Caco-2 (cell line): ENCODE measurements around the gene TCERG1L. TPM values are rescaled to one million over a fixed set of nuclear protein-coding genes. Genes with fewer than 3 reads are reported as not detected.
"Not testable (repeated sequence)": the region's sequence is repeated elsewhere in the genome, so short reads cannot be mapped to it uniquely, and the experiment has no call there.

Experiments
- BruUV-seq: library from RNA; stranded (reverse); fragments of 400-500 nt; replicated peaks from 2 replicates; lab custom pipeline; 2021; lab: Mats Ljungman, UMichigan
- CTCF ChIA-PET: fragments of 300-600 bp; sonication (Branson Sonifier 250); formaldehyde crosslinking; loops from one replicate; lab custom pipeline; 2022; ENCODE audit warnings: antibody characterized with exemption; lab: Charles Lee
- POLR2A ChIA-PET: fragments of 300-600 bp; sonication (Branson Sonifier 250); formaldehyde crosslinking; loops from one replicate; lab custom pipeline; 2022; ENCODE audit warnings: antibody characterized with exemption; lab: Charles Lee
- DNase-seq, 2 experiments: peaks; one replicate each; pipeline versions ENCODE4 v3.0.0 to v3.0.0-alpha.2; 2020 to 2022
- H3K27me3 ChIP-seq: replicated peaks from 2 replicates; pipeline ENCODE4 v1.6.0; 2011; ENCODE audit warnings: low read length; ENCODE audit not compliant: control insufficient read depth, insufficient read depth
- H3K36me3 ChIP-seq: 2 replicates; pipeline ENCODE4 v1.5.1; 2011; ENCODE audit warnings: low read length; ENCODE audit not compliant: control insufficient read depth, insufficient read depth
- H3K4me1 ChIP-seq: fragments of 250-450 bp; sonication (Bioruptor Pico); 2 replicates; pipeline ENCODE4 v1.5.1; 2020; ENCODE audit warnings: mild to moderate bottlenecking
- H3K4me3 ChIP-seq: 2 replicates; pipeline ENCODE4 v1.5.1; 2011; ENCODE audit warnings: low read depth, mild to moderate bottlenecking, control low read depth, low read length
- H3K9me3 ChIP-seq: fragments of 250-450 bp; sonication (Bioruptor Pico); 2 replicates; pipeline ENCODE4 v1.5.1; 2020; ENCODE audit warnings: mild to moderate bottlenecking, moderate library complexity
- H3K27ac Mint-ChIP-seq: one replicate; pipeline ENCODE4 v1.8.0; 2022; ENCODE audit warnings: mixed read lengths; ENCODE audit not compliant: unreplicated experiment
- H3K27me3 Mint-ChIP-seq: one replicate; pipeline ENCODE4 v1.8.0; 2022; ENCODE audit warnings: mixed read lengths; ENCODE audit not compliant: insufficient read depth, unreplicated experiment
- H3K36me3 Mint-ChIP-seq: one replicate; pipeline ENCODE4 v1.8.0; 2022; ENCODE audit warnings: mild to moderate bottlenecking, mixed read lengths; ENCODE audit not compliant: insufficient read depth, unreplicated experiment
- H3K4me1 Mint-ChIP-seq: one replicate; pipeline ENCODE4 v1.8.0; 2022; ENCODE audit warnings: low read depth, mixed read lengths; ENCODE audit not compliant: unreplicated experiment
- H3K4me3 Mint-ChIP-seq: one replicate; pipeline ENCODE4 v1.8.0; 2022; ENCODE audit warnings: mild to moderate bottlenecking, moderate library complexity, mixed read lengths; ENCODE audit not compliant: unreplicated experiment
- H3K9me3 Mint-ChIP-seq: one replicate; pipeline ENCODE4 v1.8.0; 2022; ENCODE audit warnings: mixed read lengths; ENCODE audit not compliant: unreplicated experiment
- CTCF ChIP-seq, 2 experiments: fragments of 200-600 bp in 1 of 2; IDR thresholded peaks; 1 replicate in 1 of 2; 2 replicates in 1 of 2; pipeline versions ENCODE4 v1.5.1 to v1.8.0; 2011 to 2022; ENCODE audit warnings: antibody characterized with exemption in 1 of 2, control low read depth in 1 of 2, inconsistent platforms in 1 of 2, low read depth in 1 of 2, low read length in 1 of 2, mild to moderate bottlenecking in 1 of 2, moderate library complexity in 1 of 2; ENCODE audit not compliant: insufficient read depth in 1 of 2, severe bottlenecking in 1 of 2, unreplicated experiment in 1 of 2
- intact Hi-C: fragments of 100-400 bp; cut with micrococcal nuclease; formaldehyde crosslinking; loops from one replicate; pipeline ENCODE4 v1.10.0; 2022; ENCODE audit not compliant: unreplicated experiment
- total RNA-seq: library from RNA; stranded (reverse); gene quantifications from 2 replicates; pipeline ENCODE4 v1.2.3, GENCODE V29; 2022

The TCERG1L gene
- total RNA-seq, 1 experiment from 2014 or later, result not detected

DNA sequence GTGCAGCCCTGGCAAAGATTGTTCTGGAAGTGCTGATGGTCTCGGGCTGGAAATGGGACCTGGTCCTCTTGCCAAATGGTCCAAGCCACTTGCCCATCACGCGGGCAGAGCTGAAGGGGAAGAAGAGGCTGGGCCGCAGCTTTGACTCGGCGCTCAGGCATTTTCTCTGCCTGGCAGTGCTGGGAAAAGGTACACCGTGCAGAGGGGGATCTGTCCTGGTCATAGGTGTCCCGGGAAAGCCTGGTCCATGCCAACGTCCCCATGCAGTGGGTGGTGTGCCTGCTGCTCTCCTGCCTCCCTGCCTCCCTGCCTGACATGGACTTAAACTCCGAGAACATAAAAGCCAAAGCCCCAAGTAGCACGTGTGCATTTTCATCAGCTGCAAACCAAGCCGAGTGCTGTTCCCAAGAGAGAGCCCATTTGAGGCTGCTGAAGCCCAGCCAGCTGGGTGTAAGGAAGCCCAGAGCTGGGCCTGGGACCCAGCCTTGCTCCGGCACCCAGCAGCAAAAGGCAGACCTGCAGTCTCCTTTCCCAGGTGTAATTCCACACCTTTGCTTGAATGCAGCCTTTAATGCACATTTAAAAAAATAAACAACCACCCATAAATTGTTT is 72.7 kb downstream of the TCERG1L start:
- no peak overlapping the region for H3K4me3 ChIP-seq
- Mint-ChIP-seq H3K27me3 (peaks cover 20% of the 10 kb centered on the region), H3K4me1 (no peaks in the 10 kb centered on the region), H3K4me3 (no peak overlapping the region), H3K27ac (no peak overlapping the region), H3K36me3 (no peaks in the 10 kb centered on the region), H3K9me3 (no peaks in the 10 kb centered on the region)
- no peak for TF ChIP-seq CTCF (IDR thresholded peaks at IDR 0.05; ENCODE audit: insufficient read depth in 1 of 2, low read depth in 1 of 2, low read length in 1 of 2, severe bottlenecking in 1 of 2, unreplicated experiment in 1 of 2)
- H3K27me3 ChIP-seq, result no peaks in the 10 kb centered on the region
- no peaks in the 10 kb centered on the region for H3K36me3 ChIP-seq
- ChIA-PET CTCF (no interaction called here), POLR2A (no interaction called here)
- no peaks in the 10 kb centered on the region for H3K4me1 ChIP-seq
- H3K9me3 ChIP-seq, result no peaks in the 10 kb centered on the region
- no TSS peak for BruUV-seq
- DNase-seq, result no peak
- intact Hi-C loops, result no loop called here

DNA sequence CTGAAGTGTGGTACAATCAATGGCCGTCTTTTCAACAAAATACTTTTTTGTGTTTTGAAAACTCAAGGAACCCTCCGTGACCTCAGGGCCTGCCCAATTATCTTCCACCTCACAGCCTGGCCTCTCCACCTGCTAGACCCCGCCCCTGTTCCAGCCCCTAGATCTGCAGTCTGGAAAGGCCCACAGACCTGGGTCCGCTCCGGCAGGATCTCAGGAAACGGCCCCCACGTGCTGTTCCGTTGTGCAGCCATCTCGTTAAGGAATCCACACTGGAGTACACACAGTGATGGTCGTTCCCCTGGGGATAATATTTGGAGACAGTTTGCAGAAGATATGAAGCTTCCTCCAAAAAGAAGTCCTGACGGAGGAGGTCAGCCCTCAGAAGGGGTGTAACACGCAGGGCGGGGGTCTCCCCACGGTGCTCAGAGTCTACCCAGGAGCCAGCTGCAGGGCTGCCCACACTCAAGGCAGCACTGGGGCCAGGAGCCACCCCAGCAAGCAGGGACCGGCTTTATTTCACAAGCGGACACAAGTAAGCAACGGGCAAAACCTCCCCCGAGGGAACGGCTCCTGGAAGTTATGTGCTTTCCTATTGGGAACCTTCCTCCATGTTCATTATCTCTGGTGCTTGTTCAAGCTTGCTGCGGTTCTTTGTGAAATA is 73.4 kb downstream of the TCERG1L start:
- POLR2A ChIA-PET, result no interaction called here
- no peaks in the 10 kb centered on the region for H3K27me3 ChIP-seq
- H3K9me3 ChIP-seq, result no peaks in the 10 kb centered on the region
- Mint-ChIP-seq H3K27me3 (peaks cover 20% of the 10 kb centered on the region), H3K4me1 (no peaks in the 10 kb centered on the region), H3K4me3 (no peak overlapping the region), H3K9me3 (no peaks in the 10 kb centered on the region), H3K27ac (no peak overlapping the region), H3K36me3 (no peaks in the 10 kb centered on the region)
- no peak for DNase-seq
- H3K4me3 ChIP-seq, result no peak overlapping the region
- CTCF ChIA-PET, result no interaction called here
- no peaks in the 10 kb centered on the region for H3K36me3 ChIP-seq
- H3K4me1 ChIP-seq, result no peaks in the 10 kb centered on the region
- intact Hi-C loops, result no loop called here
- no TSS peak for BruUV-seq
- no peak for TF ChIP-seq CTCF (IDR thresholded peaks at IDR 0.05; ENCODE audit: insufficient read depth in 1 of 2, low read depth in 1 of 2, low read length in 1 of 2, severe bottlenecking in 1 of 2, unreplicated experiment in 1 of 2)

DNA sequence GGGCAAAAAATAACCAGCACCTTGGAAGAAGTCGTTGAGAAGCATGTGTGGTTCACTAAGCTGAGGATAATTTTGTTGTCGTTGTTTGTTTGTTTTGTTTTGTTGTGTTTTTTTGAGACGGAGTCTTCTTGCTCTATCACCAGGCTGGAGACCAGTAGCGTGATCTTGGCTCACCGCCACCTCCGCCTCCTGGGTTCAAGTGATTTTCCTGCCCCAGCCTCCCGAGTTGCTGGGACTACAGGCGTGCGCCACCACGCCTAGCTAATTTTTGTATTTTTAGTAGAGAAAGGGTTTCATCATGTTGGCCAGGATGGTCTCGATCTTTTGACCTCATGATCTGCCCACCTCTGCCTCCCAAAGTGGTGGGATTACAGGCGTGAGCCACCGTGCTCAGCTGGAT is 76.9 kb downstream of the TCERG1L start:
- H3K4me1 ChIP-seq, H3K9me3 ChIP-seq, H3K4me3 Mint-ChIP-seq, H3K36me3 Mint-ChIP-seq, CTCF ChIA-PET, H3K27me3 Mint-ChIP-seq, H3K27ac Mint-ChIP-seq, H3K27me3 ChIP-seq, H3K9me3 Mint-ChIP-seq, H3K4me1 Mint-ChIP-seq, BruUV-seq, DNase-seq, H3K4me3 ChIP-seq, POLR2A ChIA-PET, H3K36me3 ChIP-seq, intact Hi-C loops: not testable (repeated sequence)
